Glutamatergic neuron (in vitro differentiated cells): ENCODE data around the gene PHLDA2. TPM values are rescaled to one million over a fixed set of nuclear protein-coding genes. Genes with fewer than 3 reads are reported as not detected.

Source experiments
- DNase-seq: peaks from one replicate; pipeline ENCODE4 v3.0.0; 2022
- H3K27ac Mint-ChIP-seq: one replicate; pipeline ENCODE4 v1.8.0; 2020; ENCODE audit warnings: mild to moderate bottlenecking, mixed read lengths, inconsistent platforms; ENCODE audit not compliant: unreplicated experiment
- H3K27me3 Mint-ChIP-seq: one replicate; pipeline ENCODE4 v1.8.0; 2020; ENCODE audit warnings: mild to moderate bottlenecking, moderate library complexity, mixed read lengths, inconsistent platforms; ENCODE audit not compliant: unreplicated experiment
- H3K36me3 Mint-ChIP-seq: one replicate; pipeline ENCODE4 v1.8.0; 2020; ENCODE audit warnings: mild to moderate bottlenecking, mixed read lengths, inconsistent platforms; ENCODE audit not compliant: unreplicated experiment
- H3K4me1 Mint-ChIP-seq: one replicate; pipeline ENCODE4 v1.8.0; 2020; ENCODE audit warnings: mild to moderate bottlenecking, low read depth, mixed read lengths, inconsistent platforms; ENCODE audit not compliant: unreplicated experiment
- H3K4me3 Mint-ChIP-seq: one replicate; pipeline ENCODE4 v1.8.0; 2020; ENCODE audit warnings: mild to moderate bottlenecking, mixed read lengths, inconsistent platforms; ENCODE audit not compliant: unreplicated experiment
- H3K9me3 Mint-ChIP-seq: one replicate; pipeline ENCODE4 v1.8.0; 2020; ENCODE audit warnings: mild to moderate bottlenecking, moderate library complexity, mixed read lengths, inconsistent platforms; ENCODE audit not compliant: unreplicated experiment
- total RNA-seq: library from RNA; stranded (reverse); fragmentation: NEBNext Ultra II Directional; extraction: Animal tissue kit (Norgen Biotek cat#: 25700); gene quantifications from one replicate; pipeline ENCODE4 v1.2.1, GENCODE V29; 2021; ENCODE audit not compliant: unreplicated experiment
- TF ChIP-seq, protein P1 (sequence below): fragments of 200-600 bp; sonication (generic); IDR thresholded peaks from one replicate; pipeline ENCODE4 v1.5.0; 2021; ENCODE audit not compliant: partially characterized antibody, unreplicated experiment

PHLDA2 gene
- total RNA-seq, 1 donor from 2014 or later = 1.2 TPM

- Mint-ChIP-seq H3K36me3 (peaks cover 20% of the 10 kb centered on the region), H3K27me3 (peaks cover 11% of the 10 kb centered on the region), H3K4me1 (no peaks in the 10 kb centered on the region), H3K27ac (no peak overlapping the region), H3K4me3 (no peak overlapping the region), H3K9me3 (peaks cover 12% of the 10 kb centered on the region)
- no peak for DNase-seq
- TF ChIP-seq, protein P1, sequence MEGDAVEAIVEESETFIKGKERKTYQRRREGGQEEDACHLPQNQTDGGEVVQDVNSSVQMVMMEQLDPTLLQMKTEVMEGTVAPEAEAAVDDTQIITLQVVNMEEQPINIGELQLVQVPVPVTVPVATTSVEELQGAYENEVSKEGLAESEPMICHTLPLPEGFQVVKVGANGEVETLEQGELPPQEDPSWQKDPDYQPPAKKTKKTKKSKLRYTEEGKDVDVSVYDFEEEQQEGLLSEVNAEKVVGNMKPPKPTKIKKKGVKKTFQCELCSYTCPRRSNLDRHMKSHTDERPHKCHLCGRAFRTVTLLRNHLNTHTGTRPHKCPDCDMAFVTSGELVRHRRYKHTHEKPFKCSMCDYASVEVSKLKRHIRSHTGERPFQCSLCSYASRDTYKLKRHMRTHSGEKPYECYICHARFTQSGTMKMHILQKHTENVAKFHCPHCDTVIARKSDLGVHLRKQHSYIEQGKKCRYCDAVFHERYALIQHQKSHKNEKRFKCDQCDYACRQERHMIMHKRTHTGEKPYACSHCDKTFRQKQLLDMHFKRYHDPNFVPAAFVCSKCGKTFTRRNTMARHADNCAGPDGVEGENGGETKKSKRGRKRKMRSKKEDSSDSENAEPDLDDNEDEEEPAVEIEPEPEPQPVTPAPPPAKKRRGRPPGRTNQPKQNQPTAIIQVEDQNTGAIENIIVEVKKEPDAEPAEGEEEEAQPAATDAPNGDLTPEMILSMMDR = no peak
Measured at GRCh38 chr11:2934611-2935239, 5.5 kb upstream of the PHLDA2 start.

DNA sequence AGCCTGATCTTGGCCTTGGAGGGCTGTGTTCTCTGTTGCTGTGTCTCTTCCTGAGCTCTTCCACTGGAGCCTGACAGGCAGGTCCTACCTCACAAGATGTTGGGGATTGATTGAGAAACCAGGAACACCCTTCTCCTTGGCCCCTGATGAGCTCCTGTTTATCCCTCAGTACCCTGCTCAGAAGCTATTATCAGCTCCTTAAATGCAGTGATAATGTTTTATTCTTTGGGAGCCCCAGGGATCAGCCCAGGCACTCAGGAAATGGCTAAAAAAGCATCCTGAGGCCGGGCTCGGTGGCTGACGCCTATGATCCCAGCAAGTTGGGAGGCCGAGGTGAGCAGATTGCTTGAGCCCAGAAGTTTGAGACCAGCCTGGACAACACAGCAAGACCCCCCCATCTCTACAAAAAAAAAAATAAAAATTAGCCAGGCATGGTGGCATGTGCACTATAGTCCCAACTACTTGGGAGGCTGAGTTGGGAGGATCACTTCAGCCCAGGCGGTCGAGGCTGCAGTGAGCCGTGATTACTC lies 4.9 kb upstream of the PHLDA2 start:
- no peak for DNase-seq
- TF ChIP-seq, protein P1 = no peak
- no peak overlapping the region for H3K4me3 Mint-ChIP-seq
- H3K4me1 Mint-ChIP-seq = no peaks in the 10 kb centered on the region
- H3K27ac Mint-ChIP-seq = no peak overlapping the region
- H3K27me3 Mint-ChIP-seq = peaks cover 10% of the 10 kb centered on the region
- H3K36me3 Mint-ChIP-seq = peaks cover 17% of the 10 kb centered on the region
- H3K9me3 Mint-ChIP-seq = peaks cover 12% of the 10 kb centered on the region

DNA sequence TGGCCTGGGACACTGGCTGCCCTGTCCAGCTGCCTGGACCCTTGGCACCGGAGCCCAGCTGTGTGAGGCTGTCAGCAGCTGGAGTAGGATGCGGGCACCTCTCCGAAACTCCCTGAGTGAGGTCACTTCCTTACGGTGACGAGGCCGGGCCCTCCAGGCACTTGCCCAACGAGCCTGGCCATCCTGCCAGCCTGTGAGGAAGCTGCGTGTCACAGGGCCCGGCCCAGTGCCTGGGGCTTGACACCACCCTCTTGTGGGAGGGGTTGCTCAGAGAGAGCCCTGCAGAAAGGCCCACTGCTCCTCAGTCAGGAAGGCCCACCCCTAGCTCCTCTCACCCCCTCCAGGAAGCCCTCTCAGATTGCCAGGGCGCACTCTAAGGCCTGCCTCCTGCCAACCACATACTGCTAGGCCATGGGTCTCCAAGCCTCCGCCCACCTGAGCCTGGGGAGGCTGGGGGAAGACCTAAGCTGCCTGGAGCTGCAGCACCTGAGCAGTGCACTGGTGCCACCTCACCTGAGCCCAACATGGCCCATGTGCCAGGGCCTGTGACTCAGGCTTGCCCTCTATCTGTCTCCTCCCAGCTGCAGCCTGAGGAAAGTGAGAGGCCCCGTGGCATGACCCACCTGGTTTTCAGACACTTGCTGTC lies 4.3 kb upstream of the PHLDA2 start:
- peak; percentile 17 for DNase-seq
- H3K4me1 Mint-ChIP-seq = no peaks in the 10 kb centered on the region
- peaks cover 8% of the 10 kb centered on the region for H3K9me3 Mint-ChIP-seq
- H3K27me3 Mint-ChIP-seq = peaks cover 10% of the 10 kb centered on the region
- H3K36me3 Mint-ChIP-seq = peaks cover 11% of the 10 kb centered on the region
- TF ChIP-seq, protein P1 = no peak
- no peak overlapping the region for H3K27ac Mint-ChIP-seq
- no peak overlapping the region for H3K4me3 Mint-ChIP-seq

DNA sequence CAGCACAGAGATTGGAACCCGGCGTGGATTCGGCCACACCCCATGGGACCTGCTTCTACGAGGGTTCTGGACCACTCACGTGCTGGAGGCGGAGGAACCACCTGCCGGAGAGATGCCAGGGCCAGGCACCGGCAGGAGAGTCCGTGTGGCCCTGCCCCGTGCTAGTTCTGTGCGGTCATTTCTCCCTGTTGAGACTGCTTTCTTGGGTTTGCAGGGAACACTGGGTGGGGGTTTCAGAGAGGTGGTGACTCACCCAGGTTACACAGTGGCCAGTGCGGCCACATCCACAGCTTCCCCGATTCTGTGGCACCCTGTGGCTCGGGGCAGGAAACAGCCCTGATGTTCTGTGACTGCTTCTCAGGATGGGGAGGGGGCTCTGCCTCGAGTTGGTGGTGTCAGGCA lies 3.6 kb upstream of the PHLDA2 start:
- Mint-ChIP-seq H3K27ac (no peak overlapping the region), H3K4me3 (no peak overlapping the region), H3K9me3 (peaks cover 6% of the 10 kb centered on the region), H3K4me1 (no peaks in the 10 kb centered on the region), H3K27me3 (peaks cover 10% of the 10 kb centered on the region), H3K36me3 (peaks cover 7% of the 10 kb centered on the region)
- no peak for DNase-seq
- TF ChIP-seq, protein P1 = no peak
